ENCODE measurements around the gene UNC5A.

UNC5A gene

DNA sequence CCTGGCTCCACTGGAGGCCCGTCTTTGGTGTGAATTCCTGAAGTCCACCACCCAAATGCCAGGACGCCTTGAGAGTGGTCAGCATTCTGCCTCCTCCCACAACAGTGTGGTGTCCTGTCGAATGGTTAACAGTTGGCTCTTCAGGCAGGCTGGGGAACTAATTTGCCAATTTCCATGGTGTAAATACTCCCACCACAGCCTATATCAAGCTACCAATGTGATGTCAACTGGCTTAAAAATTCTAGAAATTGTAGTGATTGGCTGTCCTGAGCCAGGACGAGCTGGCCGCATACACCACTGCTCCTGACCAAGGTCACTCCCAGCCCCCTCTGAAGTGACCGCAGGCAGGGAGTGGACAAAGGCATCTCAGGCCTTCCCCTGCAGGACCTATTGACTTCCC, 11.1 kb downstream of the UNC5A start:
- no peak for DNase-seq (ENCODE audit: low read depth in 1 of 2, low spot score in 1 of 2)
- Histone ChIP-seq H3K4me3 (replicated peaks; ENCODE audit: insufficient read depth, low read length) (no peak overlapping the region), H3K27me3 (ENCODE audit: insufficient read depth, poor library complexity, severe bottlenecking) (peaks cover 28% of the 10 kb centered on the region), H3K27ac (replicated peaks) (no peak overlapping the region)
- TF ChIP-seq SPI1 (IDR thresholded peaks at IDR 0.05; ENCODE audit: borderline replicate concordance, low read depth), result no peak
- TF ChIP-seq POLR2AphosphoS5 (IDR thresholded peaks at IDR 0.05; ENCODE audit: low read depth), result no peak
- TF ChIP-seq, protein P1, sequence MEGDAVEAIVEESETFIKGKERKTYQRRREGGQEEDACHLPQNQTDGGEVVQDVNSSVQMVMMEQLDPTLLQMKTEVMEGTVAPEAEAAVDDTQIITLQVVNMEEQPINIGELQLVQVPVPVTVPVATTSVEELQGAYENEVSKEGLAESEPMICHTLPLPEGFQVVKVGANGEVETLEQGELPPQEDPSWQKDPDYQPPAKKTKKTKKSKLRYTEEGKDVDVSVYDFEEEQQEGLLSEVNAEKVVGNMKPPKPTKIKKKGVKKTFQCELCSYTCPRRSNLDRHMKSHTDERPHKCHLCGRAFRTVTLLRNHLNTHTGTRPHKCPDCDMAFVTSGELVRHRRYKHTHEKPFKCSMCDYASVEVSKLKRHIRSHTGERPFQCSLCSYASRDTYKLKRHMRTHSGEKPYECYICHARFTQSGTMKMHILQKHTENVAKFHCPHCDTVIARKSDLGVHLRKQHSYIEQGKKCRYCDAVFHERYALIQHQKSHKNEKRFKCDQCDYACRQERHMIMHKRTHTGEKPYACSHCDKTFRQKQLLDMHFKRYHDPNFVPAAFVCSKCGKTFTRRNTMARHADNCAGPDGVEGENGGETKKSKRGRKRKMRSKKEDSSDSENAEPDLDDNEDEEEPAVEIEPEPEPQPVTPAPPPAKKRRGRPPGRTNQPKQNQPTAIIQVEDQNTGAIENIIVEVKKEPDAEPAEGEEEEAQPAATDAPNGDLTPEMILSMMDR (IDR thresholded peaks at IDR 0.05; ENCODE audit: insufficient read depth, low read length), result no peak
- no peak for TF ChIP-seq GABPA (IDR thresholded peaks at IDR 0.05; ENCODE audit: low read depth)
- TF ChIP-seq, protein P2, sequence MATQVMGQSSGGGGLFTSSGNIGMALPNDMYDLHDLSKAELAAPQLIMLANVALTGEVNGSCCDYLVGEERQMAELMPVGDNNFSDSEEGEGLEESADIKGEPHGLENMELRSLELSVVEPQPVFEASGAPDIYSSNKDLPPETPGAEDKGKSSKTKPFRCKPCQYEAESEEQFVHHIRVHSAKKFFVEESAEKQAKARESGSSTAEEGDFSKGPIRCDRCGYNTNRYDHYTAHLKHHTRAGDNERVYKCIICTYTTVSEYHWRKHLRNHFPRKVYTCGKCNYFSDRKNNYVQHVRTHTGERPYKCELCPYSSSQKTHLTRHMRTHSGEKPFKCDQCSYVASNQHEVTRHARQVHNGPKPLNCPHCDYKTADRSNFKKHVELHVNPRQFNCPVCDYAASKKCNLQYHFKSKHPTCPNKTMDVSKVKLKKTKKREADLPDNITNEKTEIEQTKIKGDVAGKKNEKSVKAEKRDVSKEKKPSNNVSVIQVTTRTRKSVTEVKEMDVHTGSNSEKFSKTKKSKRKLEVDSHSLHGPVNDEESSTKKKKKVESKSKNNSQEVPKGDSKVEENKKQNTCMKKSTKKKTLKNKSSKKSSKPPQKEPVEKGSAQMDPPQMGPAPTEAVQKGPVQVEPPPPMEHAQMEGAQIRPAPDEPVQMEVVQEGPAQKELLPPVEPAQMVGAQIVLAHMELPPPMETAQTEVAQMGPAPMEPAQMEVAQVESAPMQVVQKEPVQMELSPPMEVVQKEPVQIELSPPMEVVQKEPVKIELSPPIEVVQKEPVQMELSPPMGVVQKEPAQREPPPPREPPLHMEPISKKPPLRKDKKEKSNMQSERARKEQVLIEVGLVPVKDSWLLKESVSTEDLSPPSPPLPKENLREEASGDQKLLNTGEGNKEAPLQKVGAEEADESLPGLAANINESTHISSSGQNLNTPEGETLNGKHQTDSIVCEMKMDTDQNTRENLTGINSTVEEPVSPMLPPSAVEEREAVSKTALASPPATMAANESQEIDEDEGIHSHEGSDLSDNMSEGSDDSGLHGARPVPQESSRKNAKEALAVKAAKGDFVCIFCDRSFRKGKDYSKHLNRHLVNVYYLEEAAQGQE (IDR thresholded peaks at IDR 0.05; ENCODE audit: insufficient replicate concordance, low read depth), result no peak

DNA sequence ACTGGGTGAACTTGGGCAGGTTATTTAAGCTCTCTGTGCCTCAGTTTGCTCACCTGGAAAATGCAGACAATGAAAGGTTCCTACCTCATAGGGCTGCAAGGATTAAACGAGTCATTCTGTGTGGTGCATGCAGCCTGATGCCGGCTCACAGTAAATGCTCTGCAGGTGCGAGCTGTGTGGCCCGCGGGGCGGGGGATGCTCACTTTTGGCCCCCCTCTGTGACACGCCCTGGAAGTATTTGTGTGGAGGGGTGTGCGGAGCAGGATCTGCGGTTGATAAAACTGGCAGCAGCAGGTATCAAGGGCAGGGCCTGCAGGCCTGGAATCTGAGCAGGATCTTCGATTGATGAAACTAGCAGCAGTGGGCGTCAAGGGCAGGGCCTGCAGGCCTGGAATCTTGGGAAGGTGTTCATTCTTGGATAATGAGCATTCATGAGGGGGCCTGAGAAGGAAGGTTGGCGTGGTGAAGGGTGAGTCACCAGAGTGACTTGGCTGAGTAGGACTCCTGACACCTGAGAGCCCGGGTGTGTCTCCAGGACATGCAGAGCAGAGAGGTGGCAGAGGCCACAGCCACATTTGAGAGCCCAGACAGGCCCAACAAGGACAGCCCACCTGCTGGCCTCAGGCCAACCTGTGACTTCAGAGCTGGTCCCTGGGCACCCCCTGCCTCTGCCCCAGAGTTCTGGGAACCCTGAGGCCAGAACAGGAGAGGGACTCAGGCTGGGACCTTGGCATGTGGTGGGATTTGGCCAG, 11.9 kb downstream of the UNC5A start:
- DNase-seq (ENCODE audit: low read depth in 1 of 2, low spot score in 1 of 2), result no peak
- H3K4me3 ChIP-seq (replicated peaks; ENCODE audit: insufficient read depth, low read length), result no peak overlapping the region
- H3K27me3 ChIP-seq (ENCODE audit: insufficient read depth, poor library complexity, severe bottlenecking), result peaks cover 20% of the 10 kb centered on the region
- TF ChIP-seq, protein P1 (IDR thresholded peaks at IDR 0.05; ENCODE audit: insufficient read depth, low read length), result no peak
- TF ChIP-seq POLR2AphosphoS5 (IDR thresholded peaks at IDR 0.05; ENCODE audit: low read depth) (no peak), SPI1 (IDR thresholded peaks at IDR 0.05; ENCODE audit: borderline replicate concordance, low read depth) (no peak), GABPA (IDR thresholded peaks at IDR 0.05; ENCODE audit: low read depth) (no peak)
- TF ChIP-seq, protein P2 (IDR thresholded peaks at IDR 0.05; ENCODE audit: insufficient replicate concordance, low read depth), result no peak
- no peak overlapping the region for H3K27ac ChIP-seq (replicated peaks)

DNA sequence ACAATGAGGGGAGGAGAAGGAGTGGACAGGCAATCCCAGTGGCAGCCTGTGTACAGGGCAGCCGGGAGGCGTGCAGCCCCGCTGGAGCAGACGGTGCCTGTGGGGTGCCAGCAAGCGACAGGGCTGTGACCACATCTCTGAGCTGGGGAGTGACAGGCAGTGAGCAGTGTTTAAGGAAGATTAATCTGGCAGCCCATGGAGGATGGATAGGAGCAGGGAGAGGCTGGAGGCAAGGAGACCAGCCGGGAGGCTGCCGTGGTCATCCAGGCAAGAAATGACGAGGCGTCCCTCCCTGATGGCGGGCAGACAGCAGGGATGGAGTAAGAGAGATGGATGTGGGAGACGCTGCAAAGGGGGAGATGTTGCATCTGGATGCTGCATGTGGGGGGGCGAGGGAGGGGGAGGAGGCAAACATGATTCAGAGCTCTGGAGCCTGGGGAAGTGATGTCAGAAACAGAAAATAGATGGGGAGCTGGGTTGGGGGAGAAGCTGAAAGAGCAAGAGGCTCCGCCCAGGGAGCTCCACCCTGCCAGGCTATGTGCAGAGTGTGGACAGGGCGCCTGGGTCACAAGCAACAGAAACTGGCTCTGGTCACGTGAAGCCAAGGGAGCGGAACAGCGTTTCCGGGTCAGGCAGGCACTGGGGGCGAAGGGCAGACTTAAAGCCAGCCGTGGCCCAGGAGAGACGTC, 12.6 kb downstream of the UNC5A start:
- TF ChIP-seq SPI1 (IDR thresholded peaks at IDR 0.05; ENCODE audit: borderline replicate concordance, low read depth), result no peak
- TF ChIP-seq, protein P1 (IDR thresholded peaks at IDR 0.05; ENCODE audit: insufficient read depth, low read length), result no peak
- no peak for TF ChIP-seq POLR2AphosphoS5 (IDR thresholded peaks at IDR 0.05; ENCODE audit: low read depth)
- TF ChIP-seq GABPA (IDR thresholded peaks at IDR 0.05; ENCODE audit: low read depth), result no peak
- TF ChIP-seq, protein P2 (IDR thresholded peaks at IDR 0.05; ENCODE audit: insufficient replicate concordance, low read depth), result no peak
- Histone ChIP-seq H3K4me3 (replicated peaks; ENCODE audit: insufficient read depth, low read length) (no peak overlapping the region), H3K27ac (replicated peaks) (no peak overlapping the region), H3K27me3 (ENCODE audit: insufficient read depth, poor library complexity, severe bottlenecking) (peaks cover 20% of the 10 kb centered on the region)
- DNase-seq (ENCODE audit: low read depth in 1 of 2, low spot score in 1 of 2), result no peak
